HFFc6 (cell line): ENCODE data around the gene SCN4B. TPM values are rescaled to one million over a fixed set of nuclear protein-coding genes. Genes with fewer than 3 reads are reported as not detected.
A peak's percentile ranks its signal among the peaks of the same experiment; 100 is the strongest.
"Not testable (repeated sequence)": the region's sequence is repeated elsewhere in the genome, so short reads cannot be mapped to it uniquely, and the experiment has no call there.

ENCODE experiments used
- DNase-seq: peaks from one replicate; pipeline ENCODE4 v3.0.0-alpha.2; 2018
- H3K27ac Mint-ChIP-seq: 2 replicates; pipeline ENCODE4 v1.8.0; 2020; ENCODE audit warnings: mild to moderate bottlenecking, mixed read lengths
- H3K27me3 Mint-ChIP-seq: 2 replicates; pipeline ENCODE4 v1.8.0; 2021; ENCODE audit warnings: mild to moderate bottlenecking, moderate library complexity, mixed read lengths; ENCODE audit not compliant: insufficient read depth
- H3K36me3 Mint-ChIP-seq: 2 replicates; pipeline ENCODE4 v1.8.0; 2021; ENCODE audit warnings: low read depth, mixed read lengths
- H3K4me1 Mint-ChIP-seq: 2 replicates; pipeline ENCODE4 v1.8.0; 2020; ENCODE audit warnings: low read depth, mixed read lengths
- H3K4me3 Mint-ChIP-seq: 2 replicates; pipeline ENCODE4 v1.8.0; 2020; ENCODE audit warnings: mild to moderate bottlenecking, moderate library complexity, mixed read lengths
- H3K9me3 Mint-ChIP-seq: 2 replicates; pipeline ENCODE4 v1.8.0; 2020; ENCODE audit warnings: mild to moderate bottlenecking, mixed read lengths
- total RNA-seq, 6 experiments: library from RNA; stranded (reverse); fragmentation: NEBNext Ultra II Directional; extraction: Animal tissue kit (Norgen Biotek cat#: 25700); gene quantifications; 2 replicates in 1 of 6; 3 replicates in 5 of 6; pipeline ENCODE4 v1.2.3, GENCODE V29; 2021
- TF ChIP-seq, protein P1 (sequence below): fragments of 200-600 bp; sonication (generic); IDR thresholded peaks from 2 replicates; pipeline ENCODE4 v1.5.0; 2021; ENCODE audit warnings: antibody characterized with exemption, mild to moderate bottlenecking

The SCN4B gene
- total RNA-seq, 6 experiments from 2014 or later = 0.07 to 0.10 TPM; not detected in 4

DNA sequence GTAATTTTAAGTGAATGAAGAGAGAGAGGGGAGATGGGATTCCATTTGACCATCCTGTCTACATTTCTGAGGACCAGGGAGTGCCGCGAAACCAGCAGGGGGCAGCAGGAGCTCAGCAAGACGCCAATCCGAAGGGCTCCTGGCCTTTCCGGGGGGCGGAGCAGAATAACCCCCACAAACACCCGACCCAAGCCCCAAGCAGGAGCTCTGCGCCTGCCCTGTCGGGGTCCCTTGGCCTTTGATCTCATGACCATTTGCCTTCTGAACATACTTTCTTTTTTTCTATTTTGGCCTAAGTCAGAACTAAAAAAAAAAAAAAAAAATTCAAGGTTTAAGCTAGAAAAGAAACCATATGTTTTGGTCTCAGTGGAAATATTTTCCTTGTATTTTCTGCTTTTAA lies 45.7 kb upstream of the SCN4B start:
- Mint-ChIP-seq H3K27me3 (peaks cover 10% of the 10 kb centered on the region), H3K27ac (no peak overlapping the region), H3K4me3 (no peak overlapping the region; the same call in 1 of the 2 replicates), H3K4me1 (peaks cover 13% of the 10 kb centered on the region), H3K9me3 (no peaks in the 10 kb centered on the region), H3K36me3 (no peaks in the 10 kb centered on the region)
- DNase-seq = peak; percentile 36
- TF ChIP-seq, protein P1, sequence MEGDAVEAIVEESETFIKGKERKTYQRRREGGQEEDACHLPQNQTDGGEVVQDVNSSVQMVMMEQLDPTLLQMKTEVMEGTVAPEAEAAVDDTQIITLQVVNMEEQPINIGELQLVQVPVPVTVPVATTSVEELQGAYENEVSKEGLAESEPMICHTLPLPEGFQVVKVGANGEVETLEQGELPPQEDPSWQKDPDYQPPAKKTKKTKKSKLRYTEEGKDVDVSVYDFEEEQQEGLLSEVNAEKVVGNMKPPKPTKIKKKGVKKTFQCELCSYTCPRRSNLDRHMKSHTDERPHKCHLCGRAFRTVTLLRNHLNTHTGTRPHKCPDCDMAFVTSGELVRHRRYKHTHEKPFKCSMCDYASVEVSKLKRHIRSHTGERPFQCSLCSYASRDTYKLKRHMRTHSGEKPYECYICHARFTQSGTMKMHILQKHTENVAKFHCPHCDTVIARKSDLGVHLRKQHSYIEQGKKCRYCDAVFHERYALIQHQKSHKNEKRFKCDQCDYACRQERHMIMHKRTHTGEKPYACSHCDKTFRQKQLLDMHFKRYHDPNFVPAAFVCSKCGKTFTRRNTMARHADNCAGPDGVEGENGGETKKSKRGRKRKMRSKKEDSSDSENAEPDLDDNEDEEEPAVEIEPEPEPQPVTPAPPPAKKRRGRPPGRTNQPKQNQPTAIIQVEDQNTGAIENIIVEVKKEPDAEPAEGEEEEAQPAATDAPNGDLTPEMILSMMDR = peak; percentile 93

DNA sequence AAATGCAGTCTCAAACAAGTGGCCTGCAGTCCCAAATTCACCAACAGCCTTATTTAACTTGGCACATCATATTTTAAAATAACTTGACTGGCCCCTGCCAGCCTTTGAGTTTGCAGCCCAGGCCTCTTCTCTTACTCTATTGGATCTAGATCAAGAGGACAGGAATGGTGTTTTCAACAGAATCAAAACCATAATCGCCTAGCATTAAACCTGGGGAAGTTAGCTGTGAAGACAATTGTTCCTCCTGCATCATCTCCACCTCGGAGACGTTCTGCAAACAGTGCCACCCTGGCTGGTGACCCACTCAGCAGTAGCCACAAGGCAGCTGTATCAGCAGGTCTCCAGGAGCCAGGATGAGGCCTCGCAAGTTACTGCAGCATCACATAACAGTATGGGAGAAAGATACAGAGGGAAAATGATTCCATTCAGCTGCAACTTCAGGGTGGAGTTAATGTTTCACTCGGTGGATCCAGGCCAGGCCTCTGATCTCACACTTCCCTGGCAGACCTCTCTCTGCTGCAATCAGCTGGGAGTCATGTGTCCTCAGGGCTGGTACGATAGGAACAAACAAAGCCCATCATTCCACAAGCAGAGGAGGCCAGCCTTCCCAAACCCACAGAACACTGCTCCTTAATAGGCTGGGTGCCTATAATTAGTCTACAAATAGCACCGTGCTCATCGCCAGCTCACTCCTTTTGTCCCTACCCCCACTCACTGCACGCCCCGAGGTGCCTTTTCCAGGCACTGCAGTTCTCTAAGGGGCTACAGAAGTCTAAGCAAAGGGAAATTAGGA lies 42.4 kb upstream of the SCN4B start:
- H3K4me1 Mint-ChIP-seq = peaks cover 13% of the 10 kb centered on the region
- H3K9me3 Mint-ChIP-seq = no peaks in the 10 kb centered on the region; the same call in 1 of the 2 replicates
- TF ChIP-seq, protein P1 = no peak
- no peak overlapping the region for H3K4me3 Mint-ChIP-seq
- DNase-seq = peak; percentile 75
- no peak overlapping the region for H3K27ac Mint-ChIP-seq
- no peaks in the 10 kb centered on the region for H3K36me3 Mint-ChIP-seq
- H3K27me3 Mint-ChIP-seq = peaks cover 19% of the 10 kb centered on the region

DNA sequence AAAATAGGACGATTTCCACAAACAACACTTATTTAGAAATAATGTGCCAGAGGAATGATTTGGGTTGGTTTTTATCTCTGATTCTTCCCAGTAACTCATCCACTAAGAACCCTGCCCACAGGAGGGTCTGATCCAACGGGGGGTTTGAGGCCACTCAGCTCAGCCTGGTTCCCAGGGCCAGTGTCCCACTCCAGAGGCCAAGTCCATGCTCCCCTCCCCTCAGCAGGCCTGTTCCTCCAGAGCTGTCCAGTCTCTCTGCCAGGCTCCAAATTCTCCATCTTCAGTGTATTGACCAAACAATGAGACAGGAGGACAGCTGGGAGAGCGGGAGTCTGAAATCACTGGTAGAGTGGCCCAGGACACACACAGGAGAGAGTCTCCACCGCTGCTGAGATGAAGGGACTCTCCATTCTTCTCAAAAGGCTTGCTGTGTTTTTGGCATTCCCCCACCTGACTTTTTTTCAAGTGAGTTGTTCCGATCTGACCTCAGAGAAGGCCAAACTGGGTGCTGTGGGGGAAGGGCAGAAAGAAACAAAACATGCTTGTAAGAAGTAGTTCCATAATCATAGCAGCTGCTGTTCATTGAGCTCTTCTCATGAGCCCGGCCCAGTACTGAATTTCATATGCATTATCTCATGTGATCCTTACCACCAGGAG lies 41.4 kb upstream of the SCN4B start:
- no peak for DNase-seq
- TF ChIP-seq, protein P1 = no peak
- Mint-ChIP-seq H3K9me3 (no peaks in the 10 kb centered on the region; the same call in 1 of the 2 replicates), H3K36me3 (no peaks in the 10 kb centered on the region), H3K4me3 (no peak overlapping the region), H3K4me1 (peaks cover 13% of the 10 kb centered on the region), H3K27ac (no peak overlapping the region), H3K27me3 (peaks cover 22% of the 10 kb centered on the region)

DNA sequence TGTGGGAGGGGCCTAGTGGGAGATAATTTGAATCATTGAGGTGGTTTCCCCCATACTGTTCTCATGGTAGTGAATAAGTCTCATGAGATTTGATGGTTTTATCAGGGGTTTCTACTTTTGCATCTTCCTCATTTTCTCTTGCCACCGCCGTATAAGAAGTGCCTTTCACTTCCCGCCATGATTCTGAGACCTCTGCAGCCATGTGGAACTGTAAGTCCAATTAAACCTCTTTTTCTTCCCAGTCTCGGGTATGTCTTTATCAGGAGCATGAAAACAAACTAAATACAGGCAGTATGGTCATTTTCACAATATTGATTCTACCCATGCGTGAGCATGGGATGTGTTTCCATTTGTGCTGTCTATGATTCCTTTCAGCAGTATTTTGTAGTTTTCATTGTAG lies 40.2 kb upstream of the SCN4B start:
- not testable (repeated sequence) for DNase-seq, H3K36me3 Mint-ChIP-seq, H3K4me1 Mint-ChIP-seq, H3K4me3 Mint-ChIP-seq, H3K9me3 Mint-ChIP-seq, H3K27ac Mint-ChIP-seq
- H3K27me3 Mint-ChIP-seq = peaks cover 22% of the 10 kb centered on the region

DNA sequence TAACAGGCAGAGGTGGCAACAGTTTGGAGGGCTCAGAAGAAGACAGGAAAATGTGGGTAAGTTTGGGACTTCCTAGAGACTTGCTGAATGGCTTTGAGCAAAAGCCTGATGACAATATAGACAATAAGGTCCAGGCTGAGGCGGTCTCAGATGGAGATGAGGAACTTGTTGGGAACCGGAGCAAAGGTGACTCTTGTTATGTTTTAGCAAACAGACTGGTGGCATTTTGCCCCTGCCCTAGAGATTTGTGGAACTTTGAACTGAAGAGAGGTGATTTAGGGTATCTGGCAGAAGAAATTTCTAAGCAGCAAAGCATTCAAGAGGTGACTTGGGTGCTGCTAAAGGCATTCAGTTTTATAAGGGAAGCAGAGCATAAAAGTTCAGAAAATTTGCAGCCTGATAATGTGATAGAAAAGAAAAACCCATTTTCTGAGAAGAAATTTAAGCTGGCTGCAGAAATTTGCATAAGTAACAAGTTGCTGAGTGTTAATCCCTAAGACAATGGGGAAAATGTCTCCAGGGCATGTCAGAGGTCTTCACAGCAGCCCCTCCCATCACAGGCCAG lies 38.4 kb upstream of the SCN4B start:
- H3K27me3 Mint-ChIP-seq = peaks cover 26% of the 10 kb centered on the region
- not testable (repeated sequence) for H3K36me3 Mint-ChIP-seq, DNase-seq, H3K4me1 Mint-ChIP-seq, H3K9me3 Mint-ChIP-seq, H3K27ac Mint-ChIP-seq, H3K4me3 Mint-ChIP-seq

DNA sequence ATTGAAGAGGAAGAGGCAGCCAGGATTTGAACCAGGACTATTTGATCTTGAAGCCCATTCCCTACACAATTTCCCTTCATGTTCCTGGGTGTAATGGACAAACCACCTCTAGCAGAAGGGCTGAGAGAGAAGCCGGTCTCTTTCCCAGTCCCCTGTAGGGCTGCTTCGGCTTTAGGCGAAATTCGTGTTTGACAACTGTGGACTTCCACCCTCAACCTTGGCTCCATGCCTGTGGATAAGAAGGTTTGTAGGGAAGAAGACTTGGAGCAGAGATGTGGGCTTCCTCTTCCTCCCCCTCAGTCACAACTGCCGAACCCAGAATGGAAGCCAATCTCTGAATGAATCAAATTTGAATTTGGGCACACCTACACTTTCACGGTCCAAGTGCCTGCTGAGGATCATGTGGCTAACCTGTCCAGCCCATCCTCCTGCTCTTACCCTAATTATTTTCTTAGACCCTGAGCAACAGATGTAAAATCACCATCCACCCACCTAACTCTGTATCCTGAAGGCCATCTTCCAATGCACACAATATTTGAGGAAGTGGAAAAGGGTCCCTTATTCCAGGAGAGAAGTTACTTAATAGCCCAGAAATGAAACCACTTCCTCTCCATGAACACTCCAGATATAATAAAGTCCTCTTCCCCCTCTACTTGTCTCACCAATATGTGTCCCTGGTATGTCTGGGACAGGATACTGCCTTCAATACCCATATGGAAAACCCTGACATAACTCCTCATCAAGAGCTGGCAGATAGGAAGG lies 33.9 kb upstream of the SCN4B start:
- no peak overlapping the region for H3K4me3 Mint-ChIP-seq
- TF ChIP-seq, protein P1 = no peak
- H3K27ac Mint-ChIP-seq = no peak overlapping the region
- no peaks in the 10 kb centered on the region for H3K36me3 Mint-ChIP-seq
- no peaks in the 10 kb centered on the region for H3K4me1 Mint-ChIP-seq
- H3K9me3 Mint-ChIP-seq = no peaks in the 10 kb centered on the region; the same call in 1 of the 2 replicates
- no peak for DNase-seq
- peaks cover 42% of the 10 kb centered on the region for H3K27me3 Mint-ChIP-seq
